ENCODE measurements around the gene TSPAN5.

Gene TSPAN5

DNA sequence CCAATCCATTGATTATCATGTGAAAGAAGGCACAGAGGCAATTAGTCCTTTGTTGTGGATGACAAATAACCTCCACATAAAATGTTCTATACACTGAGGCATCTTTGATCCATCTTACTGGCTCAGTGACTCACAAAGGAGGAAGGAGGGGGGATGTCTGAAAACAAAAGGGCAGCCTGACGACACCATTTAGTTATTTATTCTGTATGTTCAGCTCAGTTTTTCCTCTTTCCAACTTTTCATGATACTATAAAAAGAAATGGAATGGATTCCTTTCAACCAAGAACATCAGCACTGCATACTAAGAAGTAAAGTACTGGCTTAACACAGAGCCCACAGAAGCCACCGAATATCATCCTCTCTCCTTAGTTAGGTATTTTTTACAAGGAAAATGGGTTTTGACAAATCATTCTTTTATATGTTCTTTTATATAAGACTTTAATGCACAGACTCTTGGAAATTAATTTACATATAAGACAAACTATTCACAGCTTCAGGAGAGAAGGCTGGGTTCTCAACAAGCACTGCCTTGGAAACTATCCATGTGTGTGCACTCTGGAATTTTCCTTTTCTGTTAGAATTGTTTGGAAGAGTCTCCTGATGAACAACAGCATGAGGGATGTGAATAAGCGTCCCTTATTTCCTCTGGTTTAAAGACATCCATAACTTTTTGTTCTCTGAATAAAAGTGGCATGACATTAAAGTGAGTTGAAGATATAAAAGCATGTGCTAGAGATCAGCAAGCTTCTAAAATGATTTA is 135.6 kb downstream of the TSPAN5 start:
- no peak for DNase-seq (ENCODE audit: low spot score)
- in situ Hi-C loops (cut with MboI; ENCODE audit: low sequenced_read_pairs, unreplicated experiment): no loop called here
- TF ChIP-seq, protein P1, sequence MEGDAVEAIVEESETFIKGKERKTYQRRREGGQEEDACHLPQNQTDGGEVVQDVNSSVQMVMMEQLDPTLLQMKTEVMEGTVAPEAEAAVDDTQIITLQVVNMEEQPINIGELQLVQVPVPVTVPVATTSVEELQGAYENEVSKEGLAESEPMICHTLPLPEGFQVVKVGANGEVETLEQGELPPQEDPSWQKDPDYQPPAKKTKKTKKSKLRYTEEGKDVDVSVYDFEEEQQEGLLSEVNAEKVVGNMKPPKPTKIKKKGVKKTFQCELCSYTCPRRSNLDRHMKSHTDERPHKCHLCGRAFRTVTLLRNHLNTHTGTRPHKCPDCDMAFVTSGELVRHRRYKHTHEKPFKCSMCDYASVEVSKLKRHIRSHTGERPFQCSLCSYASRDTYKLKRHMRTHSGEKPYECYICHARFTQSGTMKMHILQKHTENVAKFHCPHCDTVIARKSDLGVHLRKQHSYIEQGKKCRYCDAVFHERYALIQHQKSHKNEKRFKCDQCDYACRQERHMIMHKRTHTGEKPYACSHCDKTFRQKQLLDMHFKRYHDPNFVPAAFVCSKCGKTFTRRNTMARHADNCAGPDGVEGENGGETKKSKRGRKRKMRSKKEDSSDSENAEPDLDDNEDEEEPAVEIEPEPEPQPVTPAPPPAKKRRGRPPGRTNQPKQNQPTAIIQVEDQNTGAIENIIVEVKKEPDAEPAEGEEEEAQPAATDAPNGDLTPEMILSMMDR (IDR thresholded peaks at IDR 0.05; ENCODE audit: borderline replicate concordance, control extremely low read depth, extremely low read depth, insufficient read depth, missing control alignments): no peak

DNA sequence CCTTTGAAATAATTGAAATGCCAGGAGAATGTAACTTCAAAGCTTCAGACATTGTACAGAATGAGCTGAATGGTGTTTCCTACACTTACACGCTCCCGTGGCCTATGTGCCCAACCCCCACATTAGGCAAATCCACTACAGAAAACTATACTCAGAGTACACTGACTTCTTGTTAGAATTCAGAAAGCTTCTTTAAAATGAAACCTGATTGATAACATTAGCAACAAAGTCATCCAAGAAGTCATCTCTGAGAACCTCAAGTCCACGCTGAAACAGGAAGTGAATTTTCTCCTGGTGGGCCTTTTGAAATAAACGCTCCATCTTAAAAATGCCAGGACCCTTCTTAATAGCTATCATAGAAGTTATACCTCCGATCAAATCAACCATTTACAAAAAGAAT is 136.3 kb downstream of the TSPAN5 start:
- TF ChIP-seq, protein P1 (IDR thresholded peaks at IDR 0.05; ENCODE audit: borderline replicate concordance, control extremely low read depth, extremely low read depth, insufficient read depth, missing control alignments): no peak
- in situ Hi-C loops (cut with MboI; ENCODE audit: low sequenced_read_pairs, unreplicated experiment): no loop called here
- no peak for DNase-seq (ENCODE audit: low spot score)

DNA sequence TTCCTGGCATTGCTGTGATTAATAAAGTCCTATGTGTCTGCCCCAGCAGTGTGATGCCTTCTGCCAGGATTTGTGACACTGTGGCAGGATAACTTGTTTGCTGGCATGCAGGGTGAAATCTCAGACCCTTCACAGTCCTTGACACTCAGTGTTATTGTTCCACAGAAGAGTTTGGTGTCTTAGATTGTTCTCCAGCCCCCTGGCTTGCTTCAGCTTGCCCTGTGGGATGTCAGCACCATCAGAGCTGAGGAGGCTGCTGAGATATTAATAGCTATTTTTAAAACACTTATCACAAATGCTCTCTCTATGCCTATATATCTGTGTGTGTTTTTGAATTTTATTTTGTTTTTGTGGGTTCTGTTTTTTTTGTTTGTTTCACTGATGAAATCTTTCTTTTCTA is 136.9 kb downstream of the TSPAN5 start:
- TF ChIP-seq, protein P1 (IDR thresholded peaks at IDR 0.05; ENCODE audit: borderline replicate concordance, control extremely low read depth, extremely low read depth, insufficient read depth, missing control alignments): no peak
- in situ Hi-C loops (cut with MboI; ENCODE audit: low sequenced_read_pairs, unreplicated experiment): no loop called here
- DNase-seq (ENCODE audit: low spot score): no peak

DNA sequence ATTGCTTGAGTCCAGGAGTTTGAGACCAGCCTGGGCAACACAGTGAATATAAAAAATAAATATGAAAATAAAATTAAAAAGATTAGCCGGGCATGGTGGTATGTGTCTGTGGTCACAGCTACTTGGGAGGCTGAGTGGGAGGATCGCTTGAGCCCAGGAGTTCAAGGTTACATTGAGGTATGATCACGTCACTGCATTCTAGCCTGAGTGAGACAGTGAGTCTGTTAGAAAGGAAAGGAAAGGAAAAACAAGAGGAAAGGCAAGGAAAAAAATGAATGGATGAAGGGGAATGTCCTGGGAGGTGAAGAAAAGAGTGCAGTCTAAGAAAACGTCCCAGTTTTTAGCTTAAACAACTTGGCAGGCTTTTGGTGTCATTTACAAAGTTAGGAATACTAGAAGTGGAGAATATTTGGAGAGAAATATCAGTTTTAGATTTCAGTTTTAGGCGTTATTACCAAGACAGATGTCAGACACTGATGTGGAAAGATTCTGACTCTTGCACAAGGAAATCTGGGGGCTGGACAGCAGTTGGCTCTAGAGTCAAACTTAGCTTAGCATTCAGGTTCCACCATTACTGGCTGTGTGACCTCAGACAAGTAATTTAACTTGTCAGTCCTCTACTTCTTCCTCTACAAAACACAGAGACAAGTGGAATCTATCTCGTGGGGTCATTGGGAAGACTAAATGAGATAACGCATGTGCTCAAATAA is 139.0 kb downstream of the TSPAN5 start:
- DNase-seq (ENCODE audit: low spot score): no peak
- TF ChIP-seq, protein P1 (IDR thresholded peaks at IDR 0.05; ENCODE audit: borderline replicate concordance, control extremely low read depth, extremely low read depth, insufficient read depth, missing control alignments): no peak
- in situ Hi-C loops (cut with MboI; ENCODE audit: low sequenced_read_pairs, unreplicated experiment): no loop called here

DNA sequence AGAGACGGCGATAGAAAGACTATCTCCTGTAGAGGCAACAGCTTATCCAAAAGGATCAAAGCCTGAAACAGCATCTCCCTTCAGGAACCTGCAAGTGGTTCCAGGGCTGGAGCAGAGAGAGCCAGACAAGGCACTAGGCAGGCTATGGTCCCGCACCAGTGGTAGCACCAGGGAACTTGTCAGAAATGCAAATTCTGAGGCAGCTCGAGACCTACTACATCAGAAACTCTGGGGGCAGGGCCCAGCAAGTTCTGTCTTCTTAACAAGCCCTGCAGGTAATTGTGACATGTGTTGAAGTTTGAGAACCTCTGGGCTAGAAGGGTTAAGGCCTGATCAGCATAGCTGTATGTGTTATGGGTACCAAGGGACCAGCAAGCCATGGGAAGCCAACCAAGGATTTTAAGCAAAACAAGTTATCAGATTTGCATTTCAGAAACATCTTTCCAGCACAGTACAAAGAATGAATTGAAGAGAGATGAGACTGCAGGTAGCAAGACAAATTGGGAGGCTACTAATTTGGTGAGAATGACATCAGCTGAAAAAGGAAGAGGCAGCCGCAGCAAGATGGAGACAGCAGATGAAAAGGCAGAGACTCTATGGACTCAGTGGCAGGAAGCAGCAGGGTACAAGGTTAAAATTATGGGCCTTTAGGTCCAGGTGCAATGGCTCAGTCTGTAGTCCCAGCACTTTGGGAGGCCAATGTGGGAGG is 139.7 kb downstream of the TSPAN5 start:
- TF ChIP-seq, protein P1 (IDR thresholded peaks at IDR 0.05; ENCODE audit: borderline replicate concordance, control extremely low read depth, extremely low read depth, insufficient read depth, missing control alignments): no peak
- peak; percentile 28 for DNase-seq (ENCODE audit: low spot score)
- in situ Hi-C loops (cut with MboI; ENCODE audit: low sequenced_read_pairs, unreplicated experiment): no loop called here

DNA sequence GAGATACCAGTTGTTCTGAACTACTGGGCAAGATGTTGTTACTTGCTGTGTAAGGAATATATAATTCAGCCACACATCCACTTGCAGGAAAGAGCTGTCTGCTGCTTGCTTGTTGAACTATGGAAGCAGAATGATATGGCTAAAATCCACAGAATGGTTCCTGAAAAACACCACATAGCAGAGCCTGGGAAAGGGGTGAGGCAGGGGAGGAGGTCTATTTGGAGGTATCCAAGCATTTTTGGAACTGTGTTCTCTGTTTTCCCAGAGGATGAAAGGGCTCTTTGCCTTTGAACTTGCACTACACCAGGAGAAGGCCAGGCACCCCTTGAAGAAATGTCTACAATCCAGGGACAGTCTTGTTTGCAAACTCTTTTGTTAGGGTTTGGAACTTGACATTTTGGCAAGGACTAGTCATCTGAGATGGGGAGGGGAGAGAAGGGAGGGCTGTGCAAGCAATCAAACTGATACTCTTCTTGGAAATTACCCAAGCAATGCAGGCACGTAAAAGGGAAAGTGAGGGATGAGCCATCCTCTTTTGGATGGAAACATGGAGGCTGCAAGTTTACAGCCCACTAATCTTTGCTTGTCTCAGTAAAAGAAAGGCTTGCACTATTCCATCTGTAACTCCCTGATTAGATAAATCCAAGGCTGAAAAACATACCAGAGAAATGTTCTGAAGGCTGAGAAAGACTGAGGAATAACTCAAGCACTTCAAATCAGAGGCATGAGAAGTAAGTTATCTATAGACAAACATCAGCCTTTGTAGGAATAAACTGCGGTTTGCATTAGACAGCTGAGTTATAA is 141.0 kb downstream of the TSPAN5 start:
- TF ChIP-seq, protein P1 (IDR thresholded peaks at IDR 0.05; ENCODE audit: borderline replicate concordance, control extremely low read depth, extremely low read depth, insufficient read depth, missing control alignments): no peak
- DNase-seq (ENCODE audit: low spot score): no peak
- in situ Hi-C loops (cut with MboI; ENCODE audit: low sequenced_read_pairs, unreplicated experiment): no loop called here
